Endothelial cell (in vitro differentiated cells): ENCODE data around the gene RAC2. TPM values are rescaled to one million over a fixed set of nuclear protein-coding genes. Genes with fewer than 3 reads are reported as not detected.
A peak's percentile ranks its signal among the peaks of the same experiment; 100 is the strongest.

Experiments used
- DNase-seq: peaks from one replicate; pipeline ENCODE4 v3.0.0; 2021; ENCODE audit warnings: low spot score
- H3K27ac Mint-ChIP-seq: one replicate; pipeline ENCODE4 v1.8.0; 2021; ENCODE audit warnings: mixed read lengths, inconsistent platforms; ENCODE audit not compliant: unreplicated experiment
- H3K27me3 Mint-ChIP-seq: one replicate; pipeline ENCODE4 v1.8.0; 2021; ENCODE audit warnings: mild to moderate bottlenecking, moderate library complexity, mixed read lengths, inconsistent platforms; ENCODE audit not compliant: unreplicated experiment
- H3K36me3 Mint-ChIP-seq: one replicate; pipeline ENCODE4 v1.8.0; 2021; ENCODE audit warnings: mild to moderate bottlenecking, low read depth, mixed read lengths, inconsistent platforms; ENCODE audit not compliant: unreplicated experiment
- H3K4me1 Mint-ChIP-seq: one replicate; pipeline ENCODE4 v1.8.0; 2021; ENCODE audit warnings: mild to moderate bottlenecking, mixed read lengths, inconsistent platforms; ENCODE audit not compliant: unreplicated experiment
- H3K4me3 Mint-ChIP-seq: one replicate; pipeline ENCODE4 v1.8.0; 2021; ENCODE audit warnings: mild to moderate bottlenecking, mixed read lengths, inconsistent platforms; ENCODE audit not compliant: unreplicated experiment
- H3K9me3 Mint-ChIP-seq: one replicate; pipeline ENCODE4 v1.8.0; 2021; ENCODE audit warnings: mixed read lengths, inconsistent platforms; ENCODE audit not compliant: unreplicated experiment
- total RNA-seq: library from RNA; stranded (reverse); fragmentation: NEBNext Ultra II Directional; extraction: Animal tissue kit (Norgen Biotek cat#: 25700); gene quantifications from one replicate; pipeline ENCODE4 v1.2.1, GENCODE V29; 2021; ENCODE audit not compliant: unreplicated experiment
- TF ChIP-seq, protein P1 (sequence below): fragments of 200-600 bp; sonication (generic); IDR thresholded peaks from one replicate; pipeline ENCODE4 v1.5.0; 2021; ENCODE audit warnings: antibody characterized with exemption; ENCODE audit not compliant: unreplicated experiment

RAC2 gene
- total RNA-seq, 1 donor from 2014 or later = 16.6 TPM

GRCh38 chr22:37232140-37232998, 11.7 kb downstream of the RAC2 start:
- Mint-ChIP-seq H3K4me1 (peaks cover 13% of the 10 kb centered on the region), H3K27me3 (peaks cover 13% of the 10 kb centered on the region), H3K36me3 (no peaks in the 10 kb centered on the region), H3K9me3 (no peaks in the 10 kb centered on the region), H3K4me3 (no peak overlapping the region), H3K27ac (no peak overlapping the region)
- TF ChIP-seq, protein P1, sequence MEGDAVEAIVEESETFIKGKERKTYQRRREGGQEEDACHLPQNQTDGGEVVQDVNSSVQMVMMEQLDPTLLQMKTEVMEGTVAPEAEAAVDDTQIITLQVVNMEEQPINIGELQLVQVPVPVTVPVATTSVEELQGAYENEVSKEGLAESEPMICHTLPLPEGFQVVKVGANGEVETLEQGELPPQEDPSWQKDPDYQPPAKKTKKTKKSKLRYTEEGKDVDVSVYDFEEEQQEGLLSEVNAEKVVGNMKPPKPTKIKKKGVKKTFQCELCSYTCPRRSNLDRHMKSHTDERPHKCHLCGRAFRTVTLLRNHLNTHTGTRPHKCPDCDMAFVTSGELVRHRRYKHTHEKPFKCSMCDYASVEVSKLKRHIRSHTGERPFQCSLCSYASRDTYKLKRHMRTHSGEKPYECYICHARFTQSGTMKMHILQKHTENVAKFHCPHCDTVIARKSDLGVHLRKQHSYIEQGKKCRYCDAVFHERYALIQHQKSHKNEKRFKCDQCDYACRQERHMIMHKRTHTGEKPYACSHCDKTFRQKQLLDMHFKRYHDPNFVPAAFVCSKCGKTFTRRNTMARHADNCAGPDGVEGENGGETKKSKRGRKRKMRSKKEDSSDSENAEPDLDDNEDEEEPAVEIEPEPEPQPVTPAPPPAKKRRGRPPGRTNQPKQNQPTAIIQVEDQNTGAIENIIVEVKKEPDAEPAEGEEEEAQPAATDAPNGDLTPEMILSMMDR = no peak
- DNase-seq = no peak

GRCh38 chr22:37231406-37232139, 12.5 kb downstream of the RAC2 start:
- H3K4me3 Mint-ChIP-seq = no peak overlapping the region
- DNase-seq = no peak
- H3K9me3 Mint-ChIP-seq = no peaks in the 10 kb centered on the region
- no peaks in the 10 kb centered on the region for H3K36me3 Mint-ChIP-seq
- H3K27ac Mint-ChIP-seq = peak overlapping the region; percentile 36
- peaks cover 12% of the 10 kb centered on the region for H3K27me3 Mint-ChIP-seq
- TF ChIP-seq, protein P1 = no peak
- H3K4me1 Mint-ChIP-seq = peaks cover 9% of the 10 kb centered on the region

DNA sequence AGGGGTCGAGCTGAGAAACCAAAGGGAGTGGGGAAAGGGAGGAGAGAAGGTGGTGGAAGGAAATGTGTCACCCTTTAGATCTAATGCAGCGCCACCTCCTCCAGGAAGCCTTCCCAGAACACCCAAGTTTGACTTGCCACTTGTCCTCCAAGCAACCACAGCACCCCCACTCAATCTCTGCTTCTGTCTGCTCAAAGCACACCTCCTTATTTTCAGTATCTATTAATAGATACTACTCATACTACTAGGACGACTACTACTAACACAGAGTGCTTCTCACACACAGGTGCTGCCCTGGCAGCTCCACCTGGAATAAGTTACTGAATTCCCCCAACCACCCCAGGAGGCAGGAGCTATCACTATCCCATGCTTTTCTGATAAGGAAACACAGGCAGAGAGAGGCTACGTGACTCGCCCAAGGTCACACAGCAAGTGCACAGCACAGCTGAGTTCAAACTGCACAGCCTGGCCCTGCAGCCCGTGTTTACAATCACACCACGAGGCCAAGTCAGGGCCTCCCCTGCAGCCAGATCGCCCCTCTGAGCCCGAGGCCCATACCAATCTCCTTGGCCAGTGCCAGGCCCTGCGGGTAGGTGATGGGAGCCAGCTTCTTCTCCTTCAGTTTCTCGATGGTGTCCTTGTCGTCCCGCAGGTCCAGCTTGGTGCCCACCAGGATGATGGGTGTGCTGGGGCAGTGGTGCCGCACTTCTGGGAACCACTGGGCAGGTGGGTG, 13.2 kb downstream of the RAC2 start:
- H3K36me3 Mint-ChIP-seq = no peaks in the 10 kb centered on the region
- peaks cover 8% of the 10 kb centered on the region for H3K27me3 Mint-ChIP-seq
- no peak overlapping the region for H3K4me3 Mint-ChIP-seq
- DNase-seq = no peak
- TF ChIP-seq, protein P1 = no peak
- no peak overlapping the region for H3K27ac Mint-ChIP-seq
- H3K9me3 Mint-ChIP-seq = no peaks in the 10 kb centered on the region
- peaks cover 4% of the 10 kb centered on the region for H3K4me1 Mint-ChIP-seq

DNA sequence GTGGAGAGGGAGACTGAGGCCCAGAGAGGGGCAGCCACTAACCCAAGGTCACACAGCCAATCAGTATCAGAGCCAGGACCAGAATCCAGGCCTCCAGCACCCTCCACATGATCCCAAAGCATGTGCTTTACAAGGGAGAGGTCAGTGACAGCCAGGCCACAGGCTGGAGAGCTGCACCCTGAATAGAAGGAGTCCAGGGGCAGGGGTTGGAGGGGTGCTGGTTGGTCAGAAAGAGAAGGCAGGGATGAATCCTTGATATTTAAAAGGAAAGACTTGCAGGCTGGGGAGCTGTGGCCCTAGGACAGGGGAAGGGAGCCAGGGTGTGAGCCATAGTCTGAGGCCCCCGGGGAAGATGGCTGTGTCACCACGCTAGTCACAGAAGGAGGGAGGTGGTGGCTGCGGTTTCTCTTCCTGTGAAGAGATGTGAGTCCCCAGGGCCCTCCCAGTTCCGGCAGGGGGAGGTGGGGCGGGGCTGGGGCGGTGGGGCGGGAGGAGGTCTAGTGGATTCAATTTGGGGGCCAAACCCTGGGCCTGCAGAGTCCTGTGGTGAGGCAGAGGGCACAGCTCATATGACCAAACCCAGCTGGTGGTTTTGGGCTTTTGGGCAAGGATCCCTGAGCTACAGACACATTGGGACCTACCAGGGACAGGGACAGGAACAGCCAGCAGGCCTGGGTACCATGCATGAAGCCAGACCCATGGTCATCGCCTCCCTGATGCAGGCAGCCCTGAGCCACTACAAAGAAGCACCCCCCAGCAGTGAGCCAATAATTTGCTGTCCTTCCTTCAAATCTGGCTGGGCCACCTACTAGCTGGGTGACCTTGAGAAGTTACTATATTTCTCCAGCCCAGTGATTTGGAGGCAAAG, 14.0 kb downstream of the RAC2 start:
- H3K27me3 Mint-ChIP-seq = peaks cover 6% of the 10 kb centered on the region
- peaks cover under 1% of the 10 kb centered on the region for H3K36me3 Mint-ChIP-seq
- H3K4me1 Mint-ChIP-seq = no peaks in the 10 kb centered on the region
- H3K27ac Mint-ChIP-seq = no peak overlapping the region
- no peak for DNase-seq
- H3K4me3 Mint-ChIP-seq = no peak overlapping the region
- TF ChIP-seq, protein P1 = no peak
- H3K9me3 Mint-ChIP-seq = peaks cover under 1% of the 10 kb centered on the region
